ENCODE data around the gene ABCA9.

GRCh38 chr17:68993112-68993511, 67.6 kb downstream of the ABCA9 start:
- no peak for TF ChIP-seq CTCF (IDR thresholded peaks at IDR 0.05)
- no peak for TF ChIP-seq POLR2A (IDR thresholded peaks at IDR 0.05)

Data from lower leg skin (tissue), 3 donors.